HEK293T (cell line): ENCODE measurements around the gene PBRM1.
A peak's percentile ranks its signal among the peaks of the same experiment; 100 is the strongest.

ENCODE experiments used
- CTCF ChIA-PET: fragments of 350-600 bp; formaldehyde crosslinking; extraction: SDS; loops from one replicate; lab custom pipeline; 2021; ENCODE audit warnings: antibody characterized with exemption, inconsistent platforms; lab: Yijun Ruan, JAX
- POLR2A ChIA-PET: fragments of 350-600 bp; formaldehyde crosslinking; extraction: SDS; loops from one replicate; lab custom pipeline; 2020; ENCODE audit warnings: antibody characterized with exemption, inconsistent platforms; lab: Yijun Ruan, JAX
- DNase-seq: peaks from one replicate; pipeline ENCODE4 v3.0.0; 2012; ENCODE audit warnings: mixed read lengths; ENCODE audit errors: extremely low spot score
- ARNT ChIP-seq: fragments of 450-650 bp; IDR thresholded peaks from 2 replicates; pipeline ENCODE4 v1.6.1; 2017; ENCODE audit warnings: mild to moderate bottlenecking
- BHLHE40 ChIP-seq: fragments of 450-650 bp; IDR thresholded peaks from 2 replicates; pipeline ENCODE4 v1.6.1; 2016; ENCODE audit warnings: mild to moderate bottlenecking, moderate library complexity, borderline replicate concordance
- CTBP1 ChIP-seq: fragments of 450-650 bp; IDR thresholded peaks from 2 replicates; pipeline ENCODE4 v1.6.1; 2016; ENCODE audit warnings: borderline replicate concordance
- ELF4 ChIP-seq: fragments of 450-650 bp; IDR thresholded peaks from 2 replicates; pipeline ENCODE4 v1.6.1; 2017; ENCODE audit warnings: antibody characterized with exemption
- FOXA1 ChIP-seq: fragments of 450-650 bp; IDR thresholded peaks from 2 replicates; pipeline ENCODE4 v1.6.1; 2016; ENCODE audit warnings: mild to moderate bottlenecking
- FOXK2 ChIP-seq: fragments of 450-650 bp; IDR thresholded peaks from 2 replicates; pipeline ENCODE4 v1.6.1; 2016; ENCODE audit warnings: mild to moderate bottlenecking
- FOXM1 ChIP-seq: fragments of 450-650 bp; IDR thresholded peaks from 2 replicates; pipeline ENCODE4 v1.6.1; 2017; ENCODE audit warnings: mild to moderate bottlenecking, borderline replicate concordance
- HDGF ChIP-seq: fragments of 450-650 bp; IDR thresholded peaks from 2 replicates; pipeline ENCODE4 v1.6.1; 2017; ENCODE audit warnings: antibody characterized with exemption, borderline replicate concordance
- L3MBTL2 ChIP-seq: fragments of 450-650 bp; conservative IDR thresholded peaks from 2 replicates; pipeline ENCODE4 v1.6.1; 2016; ENCODE audit warnings: mild to moderate bottlenecking
- LEF1 ChIP-seq: fragments of 450-650 bp; IDR thresholded peaks from 2 replicates; pipeline ENCODE4 v1.6.1; 2017; ENCODE audit warnings: mild to moderate bottlenecking, borderline replicate concordance
- NFRKB ChIP-seq: fragments of 450-650 bp; IDR thresholded peaks from 2 replicates; pipeline ENCODE4 v1.6.1; 2016; ENCODE audit warnings: mild to moderate bottlenecking, moderate library complexity
- SP1 ChIP-seq: fragments of 450-650 bp; IDR thresholded peaks from 2 replicates; pipeline ENCODE4 v1.6.1; 2017
- SUZ12 ChIP-seq: fragments of 450-650 bp; IDR thresholded peaks from 2 replicates; pipeline ENCODE4 v1.6.1; 2016; ENCODE audit warnings: mild to moderate bottlenecking
- TARDBP ChIP-seq: fragments of 450-650 bp; IDR thresholded peaks from 2 replicates; pipeline ENCODE4 v1.6.1; 2016
- ZNF384 ChIP-seq: fragments of 450-650 bp; IDR thresholded peaks from 2 replicates; pipeline ENCODE4 v1.6.1; 2016
- TF ChIP-seq, protein P1 (sequence below): fragments of 450-650 bp; IDR thresholded peaks from 2 replicates; pipeline ENCODE4 v1.6.1; 2016

The PBRM1 gene

DNA sequence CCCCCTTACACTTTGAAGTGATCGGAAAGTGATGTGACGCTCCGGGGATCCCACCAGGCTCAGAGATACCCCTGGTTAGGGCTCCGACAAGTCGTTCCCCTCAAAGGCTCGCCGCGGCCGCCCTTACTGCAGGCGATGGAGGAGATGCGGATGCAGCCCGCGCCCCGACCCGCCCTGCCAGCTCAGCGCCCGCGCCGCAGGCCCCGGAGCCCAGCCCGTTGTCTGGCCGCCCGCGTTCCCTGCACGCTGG, 19.6 kb upstream of the PBRM1 start:
- CTCF ChIA-PET = interaction anchor here (0.5 kb wide), 1 partner anchor 10 kb away, joined by 3 read pairs; no protein-coding TSS in a partner anchor
- no peak for TF ChIP-seq SUZ12
- no peak for TF ChIP-seq TARDBP
- TF ChIP-seq FOXM1 = no peak
- TF ChIP-seq FOXK2 = no peak
- no peak for TF ChIP-seq SP1
- no peak for TF ChIP-seq ARNT
- DNase-seq = no peak

GRCh38 chr3:52704611-52705437, 19.1 kb upstream of the PBRM1 start:
- CTCF ChIA-PET = interaction anchor here (0.7 kb wide), 1 partner anchor 282 kb away, joined by 3 read pairs; no protein-coding TSS in a partner anchor
- peak; percentile 26 for DNase-seq
- POLR2A ChIA-PET = interaction anchor here (1.0 to 2.5 kb wide), 7 partner anchors 8 to 193 kb away, joined by 3 to 14 read pairs (median 3); partner anchors contain the start of genes NEK4, STIMATE and UQCC5
- TF ChIP-seq L3MBTL2 (no peak), BHLHE40 (no peak), FOXK2 (no peak), ZNF384 (no peak), SUZ12 (no peak), TARDBP (no peak), FOXM1 (no peak), CTBP1 (no peak), LEF1 (no peak), NFRKB (no peak)

More for the DNA sequence above, 19.6 kb upstream of the PBRM1 start:
- POLR2A ChIA-PET = interaction anchor here (1.0 to 2.5 kb wide), 8 partner anchors 9 to 192 kb away, joined by 3 to 14 read pairs (median 3); partner anchors contain the start of genes NEK4, STIMATE and UQCC5

GRCh38 chr3:52703341-52703740, 17.6 kb upstream of the PBRM1 start:
- no peak for DNase-seq
- CTCF ChIA-PET = no interaction called here
- POLR2A ChIA-PET = interaction anchor here (0.7 kb wide), 1 partner anchor 18 kb away, joined by 5 read pairs; no protein-coding TSS in a partner anchor
- TF ChIP-seq BHLHE40 (no peak), ZNF384 (no peak), ARNT (no peak), FOXM1 (no peak), SUZ12 (no peak), SP1 (no peak), CTBP1 (no peak), L3MBTL2 (no peak), HDGF (no peak), FOXA1 (no peak), ELF4 (no peak), TARDBP (no peak)

DNA sequence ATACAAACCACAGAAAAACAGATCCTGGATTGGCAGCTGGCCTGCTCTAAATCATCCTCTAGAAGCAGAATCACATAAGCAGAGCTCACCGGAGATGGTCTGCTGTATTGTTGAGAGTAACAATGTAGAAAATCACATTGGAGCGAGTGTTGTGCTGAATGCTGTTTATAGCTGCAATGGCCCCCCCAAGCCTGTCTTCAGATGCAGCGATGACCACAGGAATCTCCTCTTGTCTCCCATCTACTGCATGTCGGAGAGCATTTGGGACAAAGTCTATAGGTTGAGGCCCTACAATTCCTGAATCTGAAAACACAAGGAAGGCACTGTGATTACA, 11.9 kb upstream of the PBRM1 start:
- no peak for DNase-seq
- TF ChIP-seq ZNF384 = no peak
- TF ChIP-seq, protein P1, sequence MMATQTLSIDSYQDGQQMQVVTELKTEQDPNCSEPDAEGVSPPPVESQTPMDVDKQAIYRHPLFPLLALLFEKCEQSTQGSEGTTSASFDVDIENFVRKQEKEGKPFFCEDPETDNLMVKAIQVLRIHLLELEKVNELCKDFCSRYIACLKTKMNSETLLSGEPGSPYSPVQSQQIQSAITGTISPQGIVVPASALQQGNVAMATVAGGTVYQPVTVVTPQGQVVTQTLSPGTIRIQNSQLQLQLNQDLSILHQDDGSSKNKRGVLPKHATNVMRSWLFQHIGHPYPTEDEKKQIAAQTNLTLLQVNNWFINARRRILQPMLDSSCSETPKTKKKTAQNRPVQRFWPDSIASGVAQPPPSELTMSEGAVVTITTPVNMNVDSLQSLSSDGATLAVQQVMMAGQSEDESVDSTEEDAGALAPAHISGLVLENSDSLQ = no peak
- no peak for TF ChIP-seq L3MBTL2
- TF ChIP-seq FOXK2 = no peak
- no peak for TF ChIP-seq BHLHE40
- TF ChIP-seq FOXA1 = no peak
- no peak for TF ChIP-seq SP1
- no peak for TF ChIP-seq ARNT
- TF ChIP-seq CTBP1 = no peak
- TF ChIP-seq TARDBP = no peak
- TF ChIP-seq SUZ12 = no peak
- TF ChIP-seq NFRKB = no peak
- no peak for TF ChIP-seq LEF1
- POLR2A ChIA-PET = interaction anchor here (3.3 kb wide), 1 partner anchor 8 kb away, joined by 14 read pairs; the partner anchor contains the start of genes GLT8D1 and SPCS1
- CTCF ChIA-PET = no interaction called here

DNA sequence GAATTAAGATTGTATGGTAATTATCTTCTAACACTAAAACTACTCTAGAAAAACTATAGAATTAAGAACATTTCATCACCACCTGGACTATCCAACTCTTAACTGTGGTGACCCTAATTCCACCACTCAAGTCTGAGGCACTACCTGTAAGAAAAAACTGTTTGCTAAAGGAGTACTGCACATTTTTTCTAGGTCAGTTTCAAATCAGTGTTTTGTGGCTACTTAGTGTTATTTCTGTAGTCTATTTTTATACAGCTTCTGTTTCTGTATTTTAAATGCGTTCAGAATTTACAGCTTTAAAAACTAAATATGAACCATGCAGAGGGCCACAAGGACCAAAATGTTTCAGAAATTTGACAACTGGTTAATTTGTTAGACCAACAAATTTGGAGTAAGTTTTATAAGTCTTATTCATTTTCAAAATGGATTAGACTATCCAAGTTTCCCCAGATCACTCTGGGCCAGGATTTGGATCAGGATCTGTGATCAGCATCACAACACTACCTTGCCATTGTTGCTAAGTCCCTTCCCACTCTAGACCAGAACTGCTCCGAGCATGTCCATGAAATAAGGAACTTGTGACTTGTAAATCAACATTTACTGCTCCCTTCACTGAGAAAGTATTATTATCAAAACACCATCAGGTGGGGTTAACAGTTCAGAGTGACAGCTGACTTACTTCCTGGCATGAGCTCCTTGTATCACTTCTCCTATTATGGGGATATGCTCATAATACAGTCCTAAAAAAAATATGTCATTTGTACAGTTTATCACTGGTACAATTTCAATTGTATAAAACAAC, 11.3 kb upstream of the PBRM1 start:
- ChIA-PET CTCF (no interaction called here), POLR2A (interaction anchor here (1.3 to 3.3 kb wide), 2 partner anchors 8 to 10 kb away, joined by 6 to 14 read pairs; partner anchors contain the start of genes GLT8D1 and SPCS1)
- DNase-seq = no peak
- TF ChIP-seq, protein P1 = no peak
- no peak for TF ChIP-seq LEF1
- TF ChIP-seq CTBP1 = no peak
- no peak for TF ChIP-seq NFRKB
- TF ChIP-seq HDGF = no peak

- no peak for TF ChIP-seq FOXA1
- TF ChIP-seq ELF4 = peak; percentile 9; the same call in 1 of the 2 replicates
- CTCF ChIA-PET = no interaction called here
- POLR2A ChIA-PET = interaction anchor here (1.0 to 3.3 kb wide), 3 partner anchors 8 to 9 kb away, joined by 3 to 14 read pairs (median 6); partner anchors contain the start of genes GLT8D1 and SPCS1
- DNase-seq = no peak
Measured at GRCh38 chr3:52695798-52696671, 10.3 kb upstream of the PBRM1 start.
